GM12891 (cell line): ENCODE data around the gene BTLA.

Source experiments
- DNase-seq: peaks from one replicate; pipeline ENCODE4 v3.0.0; 2011; ENCODE audit warnings: low spot score; ENCODE audit not compliant: insufficient read length
- FAIRE-seq: peaks from 2 replicates; lab custom pipeline; 2011; peaks lifted over from hg19 to GRCh38; lab: Jason Lieb, UNC
- PAX5 ChIP-seq: IDR thresholded peaks from 2 replicates; pipeline ENCODE4 v1.6.1; 2011; ENCODE audit warnings: low read length, moderate library complexity, mild to moderate bottlenecking; ENCODE audit not compliant: insufficient read depth, severe bottlenecking
- POLR2A ChIP-seq: IDR thresholded peaks from 2 replicates; pipeline ENCODE4 v1.6.1; 2011; ENCODE audit warnings: low read depth, low read length, control low read depth
- POLR2AphosphoS5 ChIP-seq: IDR thresholded peaks from 2 replicates; pipeline ENCODE4 v1.6.1; 2011; ENCODE audit warnings: low read depth, low read length, control low read depth
- POU2F2 ChIP-seq: IDR thresholded peaks from 2 replicates; pipeline ENCODE4 v1.6.1; 2011; ENCODE audit warnings: low read depth, mild to moderate bottlenecking, control low read depth, low read length, moderate library complexity
- SPI1 ChIP-seq: IDR thresholded peaks from 2 replicates; pipeline ENCODE4 v1.6.1; 2011; ENCODE audit warnings: low read depth, low read length, control low read depth
- TAF1 ChIP-seq: IDR thresholded peaks from 2 replicates; pipeline ENCODE4 v1.6.1; 2011; ENCODE audit warnings: low read depth, low read length, control low read depth

BTLA gene

DNA sequence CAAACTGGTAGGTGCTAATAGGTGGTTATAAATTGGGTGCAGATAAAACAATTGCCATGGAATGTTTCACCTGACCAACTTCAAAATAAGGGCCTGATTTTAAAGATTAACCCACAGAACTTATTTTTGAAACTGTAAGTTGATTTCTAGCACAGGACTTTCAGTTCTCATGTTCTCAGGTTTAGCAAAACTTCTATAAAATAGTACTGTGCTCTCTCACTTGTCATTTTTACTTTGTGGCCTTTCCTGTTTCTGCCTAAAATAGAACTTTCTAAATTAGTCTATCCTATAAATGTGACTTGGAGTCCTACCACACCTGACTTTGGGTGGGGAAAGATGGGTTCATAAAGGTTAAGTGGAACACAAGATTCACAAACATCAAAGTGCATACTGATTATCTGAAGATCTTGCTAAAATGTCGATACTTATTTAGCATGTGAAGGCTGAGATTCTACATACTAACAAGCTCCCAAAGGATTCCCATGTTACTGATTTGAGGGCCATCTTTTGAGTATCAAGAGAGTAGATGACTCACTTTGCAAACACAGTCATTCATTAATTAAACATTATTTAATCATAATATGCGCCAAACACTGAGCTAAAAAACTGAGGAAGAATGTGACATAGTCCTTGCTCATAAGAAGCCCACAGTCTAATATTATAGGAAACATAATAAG is 38.6 kb downstream of the BTLA start:
- TF ChIP-seq POLR2A (no peak), PAX5 (no peak), POU2F2 (no peak), SPI1 (no peak), TAF1 (no peak), POLR2AphosphoS5 (no peak)
- FAIRE-seq (peak; percentile 85), DNase-seq (no peak)

DNA sequence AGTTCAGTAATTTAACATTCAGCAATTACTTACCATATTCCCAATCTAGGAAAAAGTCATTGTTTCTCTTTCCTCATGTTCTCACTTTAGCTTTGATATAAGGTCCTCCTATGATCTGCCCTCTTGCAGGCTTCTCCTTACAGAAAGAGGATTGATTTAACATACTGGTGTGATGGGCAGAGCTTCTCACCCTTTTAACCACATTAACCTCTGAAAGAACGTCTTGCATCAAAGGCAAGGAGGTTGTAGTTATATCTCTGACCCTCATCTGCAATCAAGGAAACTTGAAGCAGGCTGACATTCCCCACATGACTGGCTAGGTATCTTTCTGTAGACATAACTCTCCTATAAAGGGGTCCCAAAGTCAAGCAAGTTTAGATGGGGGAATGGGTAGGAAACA is 39.5 kb downstream of the BTLA start:
- FAIRE-seq, result peak; percentile 96
- no peak for DNase-seq
- TF ChIP-seq PAX5, result no peak
- no peak; the same call in 1 of the 2 replicates for TF ChIP-seq POLR2A
- TF ChIP-seq POU2F2, result no peak
- TF ChIP-seq POLR2AphosphoS5, result no peak
- TF ChIP-seq SPI1, result no peak
- TF ChIP-seq TAF1, result no peak

DNA sequence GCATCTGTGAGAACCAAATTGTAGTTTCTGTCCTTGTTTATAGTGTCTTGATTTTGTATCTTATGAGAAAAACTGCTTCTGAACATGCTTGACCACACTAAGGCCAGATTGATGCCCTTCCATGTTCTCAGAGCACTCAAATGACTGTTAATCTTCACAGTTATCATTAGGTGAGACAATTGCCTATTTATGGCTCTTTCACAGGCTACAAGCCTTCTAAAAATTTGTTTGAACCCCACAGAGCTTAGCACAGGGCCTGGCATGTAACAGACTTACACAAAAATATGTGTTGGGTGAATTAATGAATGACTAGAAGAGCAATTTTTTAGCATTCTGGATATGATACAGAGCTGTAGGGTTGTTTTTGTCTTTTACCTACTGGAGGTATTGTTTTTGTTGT is 43.1 kb downstream of the BTLA start:
- TF ChIP-seq TAF1 (no peak), PAX5 (no peak), POU2F2 (no peak)
- DNase-seq (no peak), FAIRE-seq (peak; percentile 76)

GRCh38 chr3:112448939-112449338 is 50.3 kb downstream of the BTLA start:
- DNase-seq (no peak), FAIRE-seq (no peak)
- no peak for TF ChIP-seq POU2F2
- TF ChIP-seq TAF1, result no peak
- TF ChIP-seq POLR2A, result no peak
- no peak for TF ChIP-seq SPI1
- TF ChIP-seq PAX5, result no peak
- TF ChIP-seq POLR2AphosphoS5, result no peak

DNA sequence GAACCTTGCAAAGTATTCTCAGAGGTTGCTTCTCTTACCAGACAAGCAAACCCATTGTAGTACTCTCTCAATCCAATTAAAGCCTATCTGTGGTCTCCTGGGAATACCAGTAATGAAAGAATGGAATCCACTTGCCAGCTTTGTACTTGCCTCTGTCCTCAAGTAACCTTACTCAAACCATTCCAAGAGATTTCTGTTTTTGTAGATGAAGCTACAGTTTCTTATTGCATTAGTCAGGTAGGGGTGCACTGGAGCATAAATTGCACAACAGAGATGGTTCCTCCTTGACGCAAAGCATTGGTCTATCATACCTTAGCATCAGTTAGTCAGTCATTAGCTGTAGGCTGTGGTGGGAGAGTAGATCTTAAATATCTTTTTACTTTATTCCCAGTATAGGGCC is 52.9 kb downstream of the BTLA start:
- DNase-seq, result no peak
- no peak for TF ChIP-seq TAF1
- FAIRE-seq, result peak; percentile 72

DNA sequence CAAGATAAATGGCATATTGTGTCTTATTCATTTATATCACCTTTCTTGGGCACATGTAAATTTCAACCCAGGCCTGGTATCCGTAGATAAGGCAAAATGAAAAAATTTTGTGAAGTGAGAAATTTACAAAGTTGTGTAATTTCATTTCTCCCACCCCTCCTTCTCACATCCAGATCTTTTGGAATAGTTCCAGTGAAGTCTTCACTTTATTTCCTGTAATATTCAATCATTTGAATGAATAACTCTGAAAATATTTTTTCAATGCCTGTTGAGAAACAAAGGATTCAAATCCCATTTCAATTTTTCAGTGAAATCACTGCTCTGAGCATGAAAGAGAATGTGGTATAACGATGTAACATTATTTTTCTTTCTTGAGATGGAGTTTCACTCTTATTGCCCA is 53.4 kb downstream of the BTLA start:
- FAIRE-seq (no peak), DNase-seq (no peak)
- TF ChIP-seq POLR2A (no peak), SPI1 (no peak), TAF1 (no peak), PAX5 (no peak), POU2F2 (no peak), POLR2AphosphoS5 (no peak)

DNA sequence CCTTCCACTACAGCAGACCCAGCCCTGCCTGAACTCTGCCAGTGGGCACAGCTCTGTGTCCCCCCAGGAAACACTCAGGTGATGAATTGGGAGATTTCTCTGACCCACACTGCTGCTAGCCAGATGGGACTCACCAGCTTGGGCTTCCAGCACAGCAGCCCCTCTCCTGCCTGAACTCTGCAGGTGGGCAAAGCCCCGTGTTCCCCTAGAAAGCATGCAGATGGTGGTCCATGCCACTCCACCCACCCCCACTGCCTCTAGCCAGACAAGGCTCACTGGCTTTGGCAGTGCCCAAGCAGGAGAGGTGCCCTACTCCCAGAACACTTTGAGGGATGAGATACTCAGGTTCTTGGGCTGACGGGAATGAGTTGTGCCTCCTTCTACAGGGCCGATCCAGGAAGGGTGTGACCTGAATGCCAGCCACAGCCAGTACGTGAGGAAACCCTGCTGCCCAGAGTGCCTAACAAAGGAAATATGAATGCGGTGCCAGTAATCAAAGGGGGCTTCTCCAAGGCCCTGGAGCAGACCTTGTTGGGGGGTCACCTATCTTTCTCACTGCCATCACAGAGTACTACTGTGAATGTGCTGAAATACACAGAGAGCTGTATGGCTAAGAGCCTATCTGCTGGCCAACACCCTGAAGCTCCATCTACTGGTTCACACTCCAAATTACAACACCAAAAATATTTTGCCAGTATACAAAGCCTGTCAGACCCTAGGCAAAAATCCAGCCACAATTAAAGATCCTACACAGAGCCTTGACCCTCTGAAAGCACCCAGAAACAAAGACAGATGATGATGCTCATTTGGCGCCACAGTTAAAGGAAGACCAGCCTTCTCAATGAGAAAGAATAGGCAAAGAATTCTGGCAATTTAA is 61.9 kb downstream of the BTLA start:
- DNase-seq (no peak), FAIRE-seq (peak; percentile 50)

GRCh38 chr3:112429960-112430359 is 69.3 kb downstream of the BTLA start:
- FAIRE-seq (no peak), DNase-seq (no peak)
- TF ChIP-seq PAX5 (no peak), SPI1 (no peak), POLR2AphosphoS5 (no peak)

More for the DNA sequence above, 61.9 kb downstream of the BTLA start:
- TF ChIP-seq POLR2AphosphoS5 (no peak), PAX5 (no peak), TAF1 (no peak), POLR2A (no peak), POU2F2 (no peak), SPI1 (no peak)

GRCh38 chr3:112427123-112427522 is 72.1 kb downstream of the BTLA start:
- no peak for DNase-seq
- TF ChIP-seq POU2F2, result no peak
- no peak for TF ChIP-seq TAF1
- TF ChIP-seq SPI1, result no peak
- no peak for TF ChIP-seq PAX5
- no peak for TF ChIP-seq POLR2A
- TF ChIP-seq POLR2AphosphoS5, result no peak
- no peak for FAIRE-seq
